ENCODE measurements around the gene NTRK3.
"Not testable (repeated sequence)": the region's sequence is repeated elsewhere in the genome, so short reads cannot be mapped to it uniquely, and the experiment has no call there.

NTRK3 gene

GRCh38 chr15:88071141-88071540, 185.4 kb downstream of the NTRK3 start:
- no peak for DNase-seq

- no peak for DNase-seq
Measured at GRCh38 chr15:88069561-88069960, 187.0 kb downstream of the NTRK3 start.

- DNase-seq, result no peak
Measured at GRCh38 chr15:88067331-88067685, 189.2 kb downstream of the NTRK3 start.

- no peak for DNase-seq
Measured at GRCh38 chr15:88066636-88067330, 189.8 kb downstream of the NTRK3 start.

- DNase-seq, result no peak
Measured at GRCh38 chr15:88061452-88061851, 195.1 kb downstream of the NTRK3 start.

- DNase-seq, result no peak
Measured at GRCh38 chr15:88060383-88060782, 196.2 kb downstream of the NTRK3 start.

- no peak for DNase-seq
Measured at GRCh38 chr15:88057836-88058235, 198.7 kb downstream of the NTRK3 start.

GRCh38 chr15:88049506-88049905, 207.0 kb downstream of the NTRK3 start:
- no peak for DNase-seq

- DNase-seq, result no peak
Measured at GRCh38 chr15:88048755-88049154, 207.8 kb downstream of the NTRK3 start.

GRCh38 chr15:88048237-88048636, 208.3 kb downstream of the NTRK3 start:
- DNase-seq, result no peak

- no peak for DNase-seq
Measured at GRCh38 chr15:88046576-88047129, 209.9 kb downstream of the NTRK3 start.

GRCh38 chr15:88043396-88043795, 213.1 kb downstream of the NTRK3 start:
- no peak for DNase-seq

- no peak for DNase-seq
Measured at GRCh38 chr15:88042047-88042446, 214.5 kb downstream of the NTRK3 start.

GRCh38 chr15:88040516-88040915, 216.0 kb downstream of the NTRK3 start:
- no peak for DNase-seq

- no peak for DNase-seq
Measured at GRCh38 chr15:88038261-88038660, 218.3 kb downstream of the NTRK3 start.

GRCh38 chr15:88036154-88036839, 220.2 kb downstream of the NTRK3 start:
- no peak for DNase-seq

- no peak for DNase-seq
Measured at GRCh38 chr15:88035381-88035780, 221.2 kb downstream of the NTRK3 start.

GRCh38 chr15:88033421-88033820, 223.1 kb downstream of the NTRK3 start:
- not testable (repeated sequence) for DNase-seq

GRCh38 chr15:88032787-88033186, 223.8 kb downstream of the NTRK3 start:
- no peak for DNase-seq

GRCh38 chr15:88031461-88031860, 225.1 kb downstream of the NTRK3 start:
- no peak for DNase-seq

- DNase-seq, result no peak
Measured at GRCh38 chr15:88029696-88030095, 226.8 kb downstream of the NTRK3 start.

GRCh38 chr15:88028024-88028423, 228.5 kb downstream of the NTRK3 start:
- no peak for DNase-seq

- DNase-seq, result no peak
Measured at GRCh38 chr15:88023914-88024313, 232.6 kb downstream of the NTRK3 start.

- DNase-seq, result no peak
Measured at GRCh38 chr15:88022716-88023115, 233.8 kb downstream of the NTRK3 start.

- DNase-seq, result no peak
Measured at GRCh38 chr15:88021601-88022000, 234.9 kb downstream of the NTRK3 start.
